OCI-LY3 (cell line): ENCODE data around the gene MIA.

ENCODE experiments used
- CTCF ChIP-seq: fragments of 200-600, 300-600 bp; sonication (generic); IDR thresholded peaks from 2 replicates; pipeline ENCODE4 v1.5.1; 2014; ENCODE audit warnings: antibody characterized with exemption, low read length, low read depth
- EZH2phosphoT487 ChIP-seq: fragments of 200-600 bp; shearing (Covaris generic); IDR thresholded peaks from 2 replicates; pipeline ENCODE4 v1.6.1; 2018; ENCODE audit warnings: antibody characterized with exemption, mixed run types, low read depth

GRCh38 chr19:40742477-40742876 lies 32.8 kb upstream of the MIA start:
- TF ChIP-seq CTCF (no peak), EZH2phosphoT487 (no peak)
